ENCODE results near the gene RAD51C.

The RAD51C gene

GRCh38 chr17:58694826-58695225 lies 2.4 kb downstream of the RAD51C start:
- peak overlapping the region; percentile 59 for H3K4me3 Mint-ChIP-seq
- H3K36me3 Mint-ChIP-seq (ENCODE audit: low read depth): peaks cover 54% of the 10 kb centered on the region
- H3K27ac Mint-ChIP-seq: no peak overlapping the region
- no peak for DNase-seq
- peaks cover 31% of the 10 kb centered on the region for H3K4me1 Mint-ChIP-seq (ENCODE audit: low read depth)
- no peaks in the 10 kb centered on the region for H3K9me3 Mint-ChIP-seq
- H3K27me3 Mint-ChIP-seq: no peaks in the 10 kb centered on the region

DNA sequence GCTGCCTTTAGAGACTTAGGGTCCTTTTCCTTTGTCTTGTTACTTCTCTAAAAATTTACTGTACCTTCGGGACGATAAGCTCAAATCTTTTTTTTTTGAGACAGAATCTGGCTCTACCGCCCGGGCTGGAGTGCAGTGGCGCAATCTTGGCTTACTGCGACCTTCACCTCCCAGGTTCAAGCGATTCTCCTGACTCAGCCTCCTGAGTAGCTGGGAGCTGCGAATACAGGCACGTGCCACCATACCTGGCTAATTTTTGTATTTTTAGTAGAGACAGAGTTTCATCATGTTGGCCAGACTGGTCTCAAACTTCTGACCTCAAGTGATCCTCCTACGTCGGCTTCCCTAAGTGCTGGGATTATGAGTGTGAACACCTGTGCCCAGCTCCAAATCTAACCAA lies 7.4 kb downstream of the RAD51C start:
- H3K4me3 Mint-ChIP-seq: no peak overlapping the region
- H3K9me3 Mint-ChIP-seq: no peaks in the 10 kb centered on the region
- H3K4me1 Mint-ChIP-seq (ENCODE audit: low read depth): peaks cover 31% of the 10 kb centered on the region
- no peak overlapping the region for H3K27ac Mint-ChIP-seq
- no peak for DNase-seq
- no peaks in the 10 kb centered on the region for H3K27me3 Mint-ChIP-seq
- H3K36me3 Mint-ChIP-seq (ENCODE audit: low read depth): peaks cover 64% of the 10 kb centered on the region

GRCh38 chr17:58702045-58702476 lies 9.7 kb downstream of the RAD51C start:
- Mint-ChIP-seq H3K27me3 (no peaks in the 10 kb centered on the region), H3K27ac (peak overlapping the region; percentile 86), H3K36me3 (ENCODE audit: low read depth) (peaks cover 60% of the 10 kb centered on the region), H3K4me3 (no peak overlapping the region), H3K4me1 (ENCODE audit: low read depth) (peaks cover 35% of the 10 kb centered on the region), H3K9me3 (no peaks in the 10 kb centered on the region)
- no peak for DNase-seq

- Mint-ChIP-seq H3K36me3 (ENCODE audit: low read depth) (peaks cover 61% of the 10 kb centered on the region), H3K4me1 (ENCODE audit: low read depth) (peaks cover 35% of the 10 kb centered on the region), H3K4me3 (no peak overlapping the region), H3K27me3 (no peaks in the 10 kb centered on the region), H3K9me3 (no peaks in the 10 kb centered on the region), H3K27ac (peak overlapping the region; percentile 86)
- no peak for DNase-seq
These were observed 10.3 kb downstream of the RAD51C start for GRCh38 chr17:58702708-58703107.

DNA sequence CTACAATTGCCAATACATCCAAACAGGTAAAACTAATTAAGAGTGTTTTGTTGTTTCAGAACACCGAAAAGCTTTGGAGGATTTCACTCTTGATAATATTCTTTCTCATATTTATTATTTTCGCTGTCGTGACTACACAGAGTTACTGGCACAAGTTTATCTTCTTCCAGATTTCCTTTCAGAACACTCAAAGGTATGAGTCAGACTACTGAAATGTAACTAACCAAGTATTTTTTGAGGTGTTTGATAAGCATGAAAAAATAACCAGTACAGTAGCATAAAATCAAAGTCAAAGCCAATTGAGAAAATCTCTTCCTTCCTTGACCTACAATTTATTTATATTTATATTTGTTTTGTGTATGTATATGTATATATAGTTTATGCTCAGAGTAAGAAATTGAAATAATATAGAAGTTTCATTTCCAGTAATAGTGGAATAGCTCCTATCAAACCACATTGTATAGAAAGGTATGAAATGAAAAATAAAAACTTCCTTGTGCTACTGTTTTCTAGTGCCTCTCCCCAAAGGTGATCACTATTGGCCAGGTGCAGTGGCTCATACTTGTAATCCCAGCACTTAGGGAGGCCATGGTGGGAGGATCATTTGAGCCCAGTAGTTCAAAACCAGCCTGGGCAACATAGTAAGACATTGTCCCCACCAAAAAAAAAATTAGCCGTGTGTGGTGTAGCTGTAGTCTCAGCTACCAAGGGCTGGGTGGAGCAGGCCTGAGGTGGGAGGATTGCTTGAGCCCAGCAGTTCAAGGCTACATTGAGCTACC lies 10.9 kb downstream of the RAD51C start:
- Mint-ChIP-seq H3K4me3 (no peak overlapping the region), H3K36me3 (ENCODE audit: low read depth) (peaks cover 67% of the 10 kb centered on the region), H3K27ac (peak overlapping the region; percentile 86), H3K4me1 (ENCODE audit: low read depth) (peaks cover 35% of the 10 kb centered on the region), H3K27me3 (no peaks in the 10 kb centered on the region), H3K9me3 (no peaks in the 10 kb centered on the region)
- no peak for DNase-seq

GRCh38 chr17:58703916-58704286 lies 11.5 kb downstream of the RAD51C start:
- Mint-ChIP-seq H3K4me1 (ENCODE audit: low read depth) (peaks cover 35% of the 10 kb centered on the region), H3K27ac (peak overlapping the region; percentile 80), H3K4me3 (no peak overlapping the region), H3K27me3 (no peaks in the 10 kb centered on the region), H3K9me3 (no peaks in the 10 kb centered on the region), H3K36me3 (ENCODE audit: low read depth) (peaks cover 71% of the 10 kb centered on the region)
- no peak for DNase-seq

GRCh38 chr17:58706351-58707140 lies 14.1 kb downstream of the RAD51C start:
- H3K36me3 Mint-ChIP-seq (ENCODE audit: low read depth): peaks cover 78% of the 10 kb centered on the region
- H3K27ac Mint-ChIP-seq: peak overlapping the region; percentile 78
- H3K4me1 Mint-ChIP-seq (ENCODE audit: low read depth): peaks cover 35% of the 10 kb centered on the region
- H3K4me3 Mint-ChIP-seq: no peak overlapping the region
- H3K9me3 Mint-ChIP-seq: no peaks in the 10 kb centered on the region
- H3K27me3 Mint-ChIP-seq: no peaks in the 10 kb centered on the region
- DNase-seq: no peak

DNA sequence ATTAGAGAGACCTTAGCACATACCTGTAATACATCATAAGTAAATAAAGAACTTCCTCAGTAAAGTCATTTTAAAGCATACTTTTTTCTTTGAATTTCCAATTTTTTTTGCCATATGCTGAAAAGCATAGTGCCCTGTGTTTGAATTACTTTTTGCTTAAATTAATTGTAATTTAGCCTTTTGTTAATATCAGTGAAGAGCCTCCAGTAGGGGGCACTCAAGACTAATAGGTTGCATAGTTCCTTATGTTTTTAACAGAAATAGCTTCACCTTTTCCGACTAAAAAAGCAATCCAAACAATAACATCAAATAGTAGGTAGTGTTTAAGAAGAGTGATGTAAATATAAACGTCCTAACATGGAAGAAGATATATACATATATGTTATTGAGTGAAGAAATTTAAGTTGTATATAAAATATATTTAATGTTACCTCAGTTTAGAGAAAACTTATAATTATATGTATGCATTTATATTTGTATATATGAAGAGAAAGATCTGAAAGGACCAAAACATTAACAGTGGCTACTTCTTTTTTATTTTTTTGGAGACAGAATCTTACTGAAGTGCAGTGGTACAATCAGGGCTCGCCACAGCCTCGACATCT lies 18.6 kb downstream of the RAD51C start:
- DNase-seq: no peak

DNA sequence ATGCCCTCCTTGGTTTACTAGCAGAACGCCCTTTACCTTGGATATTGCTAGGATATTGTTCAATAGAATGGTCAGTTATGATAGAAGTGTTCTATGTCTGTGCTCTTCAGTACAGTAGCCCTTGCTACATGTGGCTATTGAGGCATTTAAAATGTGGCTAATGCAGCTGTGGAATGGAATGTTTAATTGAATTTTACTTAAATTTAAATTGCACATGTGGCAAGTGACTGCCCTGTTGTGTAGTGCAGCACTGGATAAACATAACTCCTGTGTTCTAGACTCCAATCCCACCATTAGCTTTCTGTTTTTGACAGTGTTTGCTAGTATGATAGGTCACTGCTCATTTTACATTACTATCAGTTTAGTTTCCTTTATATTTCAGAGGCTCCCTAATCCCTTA lies 29.9 kb downstream of the RAD51C start:
- no peaks in the 10 kb centered on the region for H3K27me3 Mint-ChIP-seq
- no peak for DNase-seq
- no peak overlapping the region for H3K27ac Mint-ChIP-seq
- no peak overlapping the region for H3K4me3 Mint-ChIP-seq
- peaks cover 60% of the 10 kb centered on the region for H3K36me3 Mint-ChIP-seq (ENCODE audit: low read depth)
- no peaks in the 10 kb centered on the region for H3K4me1 Mint-ChIP-seq (ENCODE audit: low read depth)
- no peaks in the 10 kb centered on the region for H3K9me3 Mint-ChIP-seq

More for the DNA sequence above, 18.6 kb downstream of the RAD51C start:
- Mint-ChIP-seq H3K27ac (no peak overlapping the region), H3K4me1 (ENCODE audit: low read depth) (peaks cover 8% of the 10 kb centered on the region), H3K9me3 (no peaks in the 10 kb centered on the region), H3K36me3 (ENCODE audit: low read depth) (peaks cover 72% of the 10 kb centered on the region), H3K27me3 (no peaks in the 10 kb centered on the region), H3K4me3 (no peak overlapping the region)

DNA sequence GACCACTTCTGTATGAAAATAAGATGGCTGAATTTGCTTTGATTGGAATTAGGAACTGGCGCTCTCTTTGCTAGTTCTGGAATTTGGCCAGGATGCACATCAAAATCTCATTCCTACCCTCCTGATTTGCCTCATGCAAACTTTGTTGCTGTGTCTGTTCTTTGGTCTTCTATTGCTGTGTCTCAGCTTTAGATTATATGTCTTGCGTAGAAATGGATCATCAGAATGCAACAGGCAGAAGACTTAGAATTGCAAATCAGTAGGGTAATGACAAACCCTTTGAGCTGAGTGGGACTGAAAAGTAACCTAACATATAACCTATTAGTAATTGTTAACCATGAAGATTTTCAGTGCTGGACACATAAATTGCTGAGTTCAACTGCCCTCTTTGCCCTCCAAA lies 30.3 kb downstream of the RAD51C start:
- no peaks in the 10 kb centered on the region for H3K27me3 Mint-ChIP-seq
- DNase-seq: no peak
- H3K27ac Mint-ChIP-seq: no peak overlapping the region
- peaks cover 59% of the 10 kb centered on the region for H3K36me3 Mint-ChIP-seq (ENCODE audit: low read depth)
- no peaks in the 10 kb centered on the region for H3K9me3 Mint-ChIP-seq
- H3K4me3 Mint-ChIP-seq: no peak overlapping the region
- no peaks in the 10 kb centered on the region for H3K4me1 Mint-ChIP-seq (ENCODE audit: low read depth)

DNA sequence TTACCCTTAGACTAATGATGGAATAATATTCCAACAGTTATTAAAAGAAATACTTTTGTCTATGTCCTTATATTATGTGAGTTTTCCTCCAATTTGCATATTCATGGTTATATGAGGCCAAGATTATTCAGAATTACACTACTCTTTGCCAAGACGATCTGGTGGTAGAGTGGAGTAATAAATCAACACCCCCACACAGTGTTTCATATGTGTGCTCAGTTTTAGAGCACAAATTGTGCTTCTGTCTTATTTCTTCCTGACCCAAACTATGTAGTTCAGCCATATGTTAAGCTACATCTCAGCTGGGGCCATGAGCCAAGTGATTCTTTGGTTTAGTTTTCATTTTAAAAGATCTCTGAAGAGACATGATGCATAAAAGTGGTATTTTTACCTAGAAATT lies 36.4 kb downstream of the RAD51C start:
- Mint-ChIP-seq H3K27ac (peak overlapping the region; percentile 44), H3K36me3 (ENCODE audit: low read depth) (peaks cover 41% of the 10 kb centered on the region), H3K27me3 (no peaks in the 10 kb centered on the region), H3K9me3 (no peaks in the 10 kb centered on the region), H3K4me1 (ENCODE audit: low read depth) (no peaks in the 10 kb centered on the region), H3K4me3 (no peak overlapping the region)
- DNase-seq: no peak

DNA sequence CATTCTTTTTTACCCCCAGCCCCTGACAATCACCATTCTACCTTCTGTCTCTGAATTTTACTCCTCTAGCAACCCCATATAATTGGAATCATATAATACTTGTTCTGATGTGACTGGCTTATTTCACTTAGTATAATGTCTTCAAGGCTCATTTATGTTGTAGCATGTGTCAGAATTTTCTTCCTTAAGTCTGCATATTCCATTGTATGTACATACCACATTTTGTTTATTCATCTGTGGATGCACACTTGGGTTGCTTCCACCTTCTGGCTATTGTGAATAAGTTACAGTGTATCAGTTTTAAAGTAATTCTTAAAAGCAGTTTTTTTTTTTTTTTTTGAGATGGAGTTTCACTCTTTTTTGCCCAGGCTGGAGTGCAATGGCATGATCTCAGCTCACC lies 38.5 kb downstream of the RAD51C start:
- no peaks in the 10 kb centered on the region for H3K4me1 Mint-ChIP-seq (ENCODE audit: low read depth)

DNA sequence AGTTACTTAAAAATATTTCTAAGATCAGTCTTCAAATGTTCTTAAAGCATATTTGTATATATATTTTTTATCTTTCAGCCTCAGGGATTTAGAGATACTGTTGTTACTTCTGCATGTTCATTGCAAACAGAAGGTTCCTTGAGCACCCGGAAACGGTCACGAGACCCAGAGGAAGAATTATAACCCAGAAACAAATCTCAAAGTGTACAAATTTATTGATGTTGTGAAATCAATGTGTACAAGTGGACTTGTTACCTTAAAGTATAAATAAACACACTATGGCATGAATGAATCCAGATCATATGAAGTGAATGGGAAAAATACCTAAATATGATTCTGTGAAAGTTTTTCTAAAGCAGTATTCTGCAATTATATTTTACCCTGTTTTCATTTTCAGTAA lies 41.6 kb downstream of the RAD51C start:
- Mint-ChIP-seq H3K9me3 (no peaks in the 10 kb centered on the region), H3K4me1 (ENCODE audit: low read depth) (no peaks in the 10 kb centered on the region), H3K27ac (no peak overlapping the region), H3K27me3 (no peaks in the 10 kb centered on the region), H3K4me3 (no peak overlapping the region), H3K36me3 (ENCODE audit: low read depth) (peaks cover 31% of the 10 kb centered on the region)
- no peak for DNase-seq

More for the DNA sequence above, 38.5 kb downstream of the RAD51C start:
- peaks cover 40% of the 10 kb centered on the region for H3K36me3 Mint-ChIP-seq (ENCODE audit: low read depth)
- no peaks in the 10 kb centered on the region for H3K27me3 Mint-ChIP-seq
- no peak overlapping the region for H3K27ac Mint-ChIP-seq
- no peaks in the 10 kb centered on the region for H3K9me3 Mint-ChIP-seq
- no peak overlapping the region for H3K4me3 Mint-ChIP-seq
- DNase-seq: no peak

- H3K4me3 Mint-ChIP-seq: no peak overlapping the region
- no peaks in the 10 kb centered on the region for H3K9me3 Mint-ChIP-seq
- H3K36me3 Mint-ChIP-seq (ENCODE audit: low read depth): peaks cover 26% of the 10 kb centered on the region
- no peaks in the 10 kb centered on the region for H3K4me1 Mint-ChIP-seq (ENCODE audit: low read depth)
- no peaks in the 10 kb centered on the region for H3K27me3 Mint-ChIP-seq
- H3K27ac Mint-ChIP-seq: peak overlapping the region; percentile 47
- DNase-seq: no peak
These were observed 42.4 kb downstream of the RAD51C start for GRCh38 chr17:58734811-58735210.

Data from activated T-cell treated with anti-CD3 and anti-CD28 coated beads, Interleukin-2, amount 50 U/mL, for 24 hours (primary cell).